HepG2 (cell line): ENCODE measurements around the gene KCND1. TPM values are rescaled to one million over a fixed set of nuclear protein-coding genes. Genes with fewer than 3 reads are reported as not detected.

Source experiments
- BATF2 ChIP-seq: sonication (generic); formaldehyde crosslinking; IDR thresholded peaks from 2 replicates; pipeline ENCODE4 v1.8.0; 2022; ENCODE audit warnings: mild to moderate bottlenecking, missing genetic modification reagents, moderate library complexity
- E2F5 ChIP-seq: sonication (generic); formaldehyde crosslinking; conservative IDR thresholded peaks from 2 replicates; pipeline ENCODE4 v1.4.0; 2020; ENCODE audit warnings: missing genetic modification reagents
- EEA1 ChIP-seq: sonication (generic); formaldehyde crosslinking; IDR thresholded peaks from 2 replicates; pipeline ENCODE4 v1.5.1; 2020; ENCODE audit warnings: mild to moderate bottlenecking, missing genetic modification reagents, borderline replicate concordance
- ETS1 ChIP-seq: sonication (generic); formaldehyde crosslinking; IDR thresholded peaks from 2 replicates; pipeline ENCODE4 v1.4.0; 2020; ENCODE audit warnings: missing genetic modification reagents
- FOXK2 ChIP-seq: fragments of 450-650 bp; IDR thresholded peaks from 2 replicates; pipeline ENCODE4 v1.6.1; 2016
- FOXO1 ChIP-seq: sonication (generic); formaldehyde crosslinking; IDR thresholded peaks from 2 replicates; pipeline ENCODE4 v1.4.0; 2020; ENCODE audit warnings: missing genetic modification reagents
- GABPB1 ChIP-seq: IDR thresholded peaks from 2 replicates; pipeline ENCODE4 v1.6.1; 2016; ENCODE audit warnings: mild to moderate bottlenecking, missing genetic modification reagents, moderate library complexity, missing compliant biosample characterization
- GPBP1L1 ChIP-seq: sonication (generic); formaldehyde crosslinking; IDR thresholded peaks from 2 replicates; pipeline ENCODE4 v1.5.0; 2020; ENCODE audit warnings: mild to moderate bottlenecking, missing genetic modification reagents
- HMG20B ChIP-seq: conservative IDR thresholded peaks from 2 replicates; pipeline ENCODE4 v1.6.1; 2016; ENCODE audit warnings: missing genetic modification reagents, missing compliant biosample characterization
- IKZF1 ChIP-seq: fragments of 450-650 bp; IDR thresholded peaks from 2 replicates; pipeline ENCODE4 v1.7.1; 2016
- KDM6A ChIP-seq: IDR thresholded peaks from 2 replicates; pipeline ENCODE4 v1.6.1; 2016; ENCODE audit warnings: low read depth
- MXD1 ChIP-seq: sonication (generic); formaldehyde crosslinking; IDR thresholded peaks from 2 replicates; pipeline ENCODE4 v1.4.0; 2020; ENCODE audit warnings: mild to moderate bottlenecking, missing genetic modification reagents
- NFIC ChIP-seq: IDR thresholded peaks from 2 replicates; pipeline ENCODE4 v1.6.1; 2012; ENCODE audit warnings: mild to moderate bottlenecking, low read length, inconsistent platforms
- NONO ChIP-seq, 2 experiments: fragments of 450-650 bp in 1 of 2; sonication (generic) in 1 of 2; formaldehyde crosslinking in 1 of 2; IDR thresholded peaks in 1 of 2; conservative IDR thresholded peaks in 1 of 2; 2 replicates each; pipeline versions ENCODE4 v1.6.1 to v1.8.0; 2017 to 2022; ENCODE audit warnings: mild to moderate bottlenecking in 1 of 2, missing genetic modification reagents in 1 of 2, moderate library complexity in 1 of 2
- POLR2AphosphoS5 ChIP-seq: IDR thresholded peaks from 2 replicates; pipeline ENCODE4 v1.6.1; 2012; ENCODE audit warnings: low read depth, low read length
- PRPF4 ChIP-seq: fragments of 200-400 bp; formaldehyde crosslinking; IDR thresholded peaks from 2 replicates; pipeline ENCODE4 v1.6.1; 2016; ENCODE audit warnings: low read length, low read depth; ENCODE audit not compliant: poor library complexity, severe bottlenecking
- SAFB2 ChIP-seq: sonication (generic); formaldehyde crosslinking; IDR thresholded peaks from 2 replicates; pipeline ENCODE4 v1.5.1; 2020; ENCODE audit warnings: missing genetic modification reagents, low read depth, mild to moderate bottlenecking, borderline replicate concordance
- SALL2 ChIP-seq: sonication (generic); formaldehyde crosslinking; IDR thresholded peaks from 2 replicates; pipeline ENCODE4 v1.8.1; 2023; ENCODE audit warnings: mild to moderate bottlenecking, missing genetic modification reagents, inconsistent platforms
- SIX4 ChIP-seq: sonication (generic); formaldehyde crosslinking; IDR thresholded peaks from 2 replicates; pipeline ENCODE4 v1.4.0; 2020; ENCODE audit warnings: missing genetic modification reagents
- THAP8 ChIP-seq: sonication (generic); formaldehyde crosslinking; IDR thresholded peaks from 2 replicates; pipeline ENCODE4 v1.5.1; 2020; ENCODE audit warnings: missing genetic modification reagents, mild to moderate bottlenecking, borderline replicate concordance
- ZGPAT ChIP-seq: IDR thresholded peaks from 2 replicates; pipeline ENCODE4 v1.6.1; 2016; ENCODE audit warnings: mild to moderate bottlenecking
- ZNF253 ChIP-seq: sonication (generic); formaldehyde crosslinking; IDR thresholded peaks from 2 replicates; pipeline ENCODE4 v1.8.0; 2022; ENCODE audit warnings: mild to moderate bottlenecking, missing genetic modification reagents, borderline replicate concordance
- ZNF563 ChIP-seq: sonication (generic); formaldehyde crosslinking; IDR thresholded peaks from 2 replicates; pipeline ENCODE4 v1.8.0; 2022; ENCODE audit warnings: mild to moderate bottlenecking, moderate library complexity, missing genetic modification reagents
- ZSCAN22 ChIP-seq: sonication (generic); formaldehyde crosslinking; IDR thresholded peaks from 2 replicates; pipeline ENCODE4 v1.4.0; 2020; ENCODE audit warnings: mild to moderate bottlenecking, missing genetic modification reagents
- polyA plus RNA-seq, 8 experiments: library from polyadenylated mRNA; depleted of rRNA in 3 of 8; stranded (reverse) in 7 of 8; unstranded in 1 of 8; fragments of >200 nt; fragmentation: Illumina TruSeq in 4 of 8; extraction: Trizol in 4 of 8; gene quantifications; 2 replicates each; pipeline versions ENCODE4 v1.2.1 to v1.2.3, GENCODE V29; 2011 to 2016; ENCODE audit warnings: low read depth in 4 of 8, missing spikeins in 1 of 8, mixed read lengths in 1 of 8; ENCODE audit not compliant: insufficient read depth in 1 of 8
- total RNA-seq, 5 experiments: library from RNA; depleted of rRNA; stranded (reverse); fragments of >200 nt; fragmentation: Illumina TruSeq; extraction: Trizol; gene quantifications; 2 replicates each; pipeline ENCODE4 v1.2.3, GENCODE V29; 2016; ENCODE audit warnings: low read depth in 1 of 5

KCND1 gene
- total and polyA plus RNA-seq, 2 of the 13 experiments (the other 11 are each of a cell fraction or from before 2014, with no cell fraction given), result 0.07 to 0.30 TPM

- TF ChIP-seq SIX4 (CRISPR knock-in tag) (no peak), NFIC (no peak), IKZF1 (no peak), BATF2 (CRISPR knock-in tag) (no peak), FOXO1 (no peak), ZNF563 (CRISPR knock-in tag) (no peak), GABPB1 (CRISPR knock-in tag) (peak; percentile 59; the same call in 1 of the 2 replicates), ETS1 (CRISPR knock-in tag) (no peak), SALL2 (CRISPR knock-in tag) (no peak), EEA1 (peak; percentile 17; the same call in 1 of the 2 replicates), SAFB2 (CRISPR knock-in tag) (no peak), THAP8 (CRISPR knock-in tag) (no peak), NONO (IDR thresholded peaks at IDR 0.05) (no peak), NONO (CRISPR knock-in tag; conservative IDR thresholded peaks at IDR 0.05) (no peak), E2F5 (no peak), POLR2AphosphoS5 (peak; percentile 90), PRPF4 (no peak), HMG20B (CRISPR knock-in tag) (no peak), GPBP1L1 (CRISPR knock-in tag) (no peak), FOXK2 (no peak), ZGPAT (CRISPR knock-in tag) (peak; percentile 52; the same call in 1 of the 2 replicates), ZSCAN22 (no peak), MXD1 (CRISPR knock-in tag) (no peak), ZNF253 (CRISPR knock-in tag) (no peak), KDM6A (no peak)
Observed at GRCh38 chrX:48918643-48919340, 52.9 kb downstream of the KCND1 start, which contains the start of gene PIM2 (continued).
